T-cell (primary cell): ENCODE data around the gene TPD52L2. TPM values are rescaled to one million over a fixed set of nuclear protein-coding genes. Genes with fewer than 3 reads are reported as not detected.

ENCODE experiments used
- ATAC-seq, 4 experiments: fragments of 200-7000 bp in 3 of 4; fragments of 150-1000 bp in 1 of 4; cut with Tn5 transposase; replicated peaks in 1 of 4; 1 replicate in 3 of 4; 2 replicates in 1 of 4; pipeline ENCODE4 v1.10.0; 2021; ENCODE audit warnings: moderate library complexity in 3 of 4, mild to moderate bottlenecking in 2 of 4, moderate number of reproducible peaks in 1 of 4
- CTCF ChIA-PET, 2 donors: fragments of 300-600 bp; sonication (Branson Sonifier 250); formaldehyde crosslinking; loops; one replicate each; lab custom pipeline; 2022; ENCODE audit warnings: antibody characterized with exemption in 2 of 2; lab: Charles Lee
- POLR2A ChIA-PET, 2 donors: fragments of 300-600 bp; sonication (Branson Sonifier 250); formaldehyde crosslinking; loops; one replicate each; lab custom pipeline; 2022; ENCODE audit warnings: antibody characterized with exemption in 2 of 2; lab: Charles Lee
- DNase-seq, 35 experiments: peaks; one replicate each; pipeline versions ENCODE4 v3.0.0 to v3.0.0-alpha.2; 2013 to 2023
- H3K27ac ChIP-seq: one replicate; pipeline ENCODE4 v1.5.1; 2013; ENCODE audit warnings: low read length
- H3K27me3 ChIP-seq, 2 experiments: replicated peaks in 1 of 2; 1 replicate in 1 of 2; 2 replicates in 1 of 2; pipeline versions ENCODE4 v1.6.1 to v1.7.0; 2013; ENCODE audit warnings: low read length in 1 of 2, mixed read lengths in 1 of 2; ENCODE audit not compliant: control insufficient read depth in 2 of 2, insufficient read depth in 2 of 2; ENCODE audit errors: extremely low read depth in 1 of 2
- H3K36me3 ChIP-seq, 2 donors: 1 replicate in 1 of 2; 2 replicates in 1 of 2; pipeline versions ENCODE4 v1.6.1 to v1.7.0; 2013; ENCODE audit warnings: low read length in 1 of 2; ENCODE audit not compliant: control insufficient read depth in 2 of 2, insufficient read depth in 1 of 2; ENCODE audit errors: extremely low read depth in 1 of 2
- H3K4me1 ChIP-seq, 2 experiments: 1 replicate in 1 of 2; 2 replicates in 1 of 2; pipeline versions ENCODE4 v1.6.1 to v1.7.0; 2013; ENCODE audit warnings: low read length in 2 of 2, mixed read lengths in 1 of 2; ENCODE audit not compliant: insufficient read depth in 2 of 2, control insufficient read depth in 1 of 2; ENCODE audit errors: extremely low read depth in 1 of 2
- H3K4me3 ChIP-seq, 2 donors: 1 replicate in 1 of 2; 2 replicates in 1 of 2; pipeline versions ENCODE4 v1.5.1 to v1.7.0; 2013; ENCODE audit warnings: mild to moderate bottlenecking in 2 of 2, low read length in 1 of 2, moderate library complexity in 1 of 2; ENCODE audit not compliant: control insufficient read depth in 1 of 2; ENCODE audit errors: extremely low read depth in 1 of 2
- H3K9me3 ChIP-seq: 2 replicates; pipeline ENCODE4 v1.7.0; 2013
- H3K27ac Mint-ChIP-seq, 2 donors: one replicate each; pipeline ENCODE4 v1.8.0; 2020 to 2021; ENCODE audit warnings: mild to moderate bottlenecking in 2 of 2, mixed read lengths in 2 of 2
- H3K27me3 Mint-ChIP-seq, 2 donors: one replicate each; pipeline ENCODE4 v1.8.0; 2021 to 2022; ENCODE audit warnings: mixed read lengths in 2 of 2
- H3K36me3 Mint-ChIP-seq: one replicate; pipeline ENCODE4 v1.8.0; 2021; ENCODE audit warnings: mixed read lengths
- H3K4me1 Mint-ChIP-seq, 3 donors: one replicate each; pipeline ENCODE4 v1.8.0; 2020 to 2022; ENCODE audit warnings: mixed read lengths in 3 of 3, mild to moderate bottlenecking in 1 of 3
- H3K4me3 Mint-ChIP-seq, 3 donors: one replicate each; pipeline ENCODE4 v1.8.0; 2020 to 2022; ENCODE audit warnings: mild to moderate bottlenecking in 3 of 3, mixed read lengths in 3 of 3, moderate library complexity in 3 of 3
- H3K9me3 Mint-ChIP-seq, 3 donors: one replicate each; pipeline ENCODE4 v1.8.0; 2020 to 2022; ENCODE audit warnings: mixed read lengths in 3 of 3
- WGBS: methylation state at CpG from one replicate; pipeline ENCODE4 v1.1.5; 2013; ENCODE audit warnings: missing lambda C conversion rate; ENCODE audit not compliant: insufficient coverage; 5-methylcytosine and 5-hydroxymethylcytosine counted together
- total RNA-seq, 35 experiments: library from RNA in 6 of 35; stranded (reverse) in 6 of 35; fragments of 120-200 nt in 1 of 35; gene quantifications; one replicate each; pipeline versions ENCODE4 v1.2.1 to v1.2.4 and lab custom pipeline; 2013 to 2026

TPD52L2 gene
- total RNA-seq, 5 donors from 2014 or later (not counting 1 experiment from before 2014, with no cell fraction given), result 27.8 to 44.1 (median 39.3) TPM

- Histone ChIP-seq H3K27me3 (peaks cover 5 to 48% of the 10 kb centered on the region in 2 experiments), H3K4me3 (no peak overlapping the region), H3K36me3 (no peaks in the 10 kb centered on the region), H3K27ac (no peak overlapping the region), H3K4me1 (peaks cover 3 to 9% of the 10 kb centered on the region in 2 experiments), H3K9me3 (no peaks in the 10 kb centered on the region)
- no peaks in the 10 kb centered on the region for H3K36me3 Mint-ChIP-seq
- ChIA-PET POLR2A (no interaction called here), CTCF (no interaction called here)
- peak overlapping the region in 1 of 3 donors; percentile 58 for H3K4me3 Mint-ChIP-seq
- no peak overlapping the region for H3K27ac Mint-ChIP-seq
- no peaks in the 10 kb centered on the region for H3K9me3 Mint-ChIP-seq
- ATAC-seq (no peak), DNase-seq (no peak)
- peaks cover 9 to 28% of the 10 kb centered on the region in 2 donors for H3K27me3 Mint-ChIP-seq
- H3K4me1 Mint-ChIP-seq, result peaks cover 9 to 18% (median 11%) of the 10 kb centered on the region in 3 donors
- WGBS, result 90% methylated on average over 13 of the region's 20 CpGs
Observed at GRCh38 chr20:63833776-63834490, 31.1 kb upstream of the TPD52L2 start.

- no peak overlapping the region for H3K27ac Mint-ChIP-seq
- H3K4me3 Mint-ChIP-seq, result no peak overlapping the region
- Histone ChIP-seq H3K9me3 (no peaks in the 10 kb centered on the region), H3K27ac (no peak overlapping the region), H3K36me3 (no peaks in the 10 kb centered on the region), H3K4me1 (peaks cover under 1 to 7% of the 10 kb centered on the region in 2 experiments), H3K27me3 (peaks cover 0 to 42% of the 10 kb centered on the region in 2 experiments), H3K4me3 (no peak overlapping the region)
- H3K36me3 Mint-ChIP-seq, result no peaks in the 10 kb centered on the region
- 85% methylated on average over 5 of the region's 9 CpGs for WGBS
- POLR2A ChIA-PET, result no interaction called here
- ATAC-seq (no peak), DNase-seq (no peak)
- peaks cover 7 to 16% (median 8%) of the 10 kb centered on the region in 3 donors for H3K4me1 Mint-ChIP-seq
- CTCF ChIA-PET, result interaction anchor here in 1 of 2 donors (0.5 kb wide), 1 partner anchor 296 kb away, joined by 9 read pairs; no protein-coding TSS in a partner anchor
- no peaks in the 10 kb centered on the region for H3K9me3 Mint-ChIP-seq
- peaks cover 7 to 22% of the 10 kb centered on the region in 2 donors for H3K27me3 Mint-ChIP-seq
Observed at GRCh38 chr20:63834491-63834880, 30.6 kb upstream of the TPD52L2 start.

GRCh38 chr20:63835021-63835858 lies 29.8 kb upstream of the TPD52L2 start:
- Histone ChIP-seq H3K27ac (no peak overlapping the region), H3K36me3 (no peaks in the 10 kb centered on the region), H3K27me3 (peaks cover 0 to 36% of the 10 kb centered on the region in 2 experiments), H3K4me1 (no peaks in the 10 kb centered on the region), H3K4me3 (no peak overlapping the region), H3K9me3 (no peaks in the 10 kb centered on the region)
- 93% methylated on average over 12 of the region's 21 CpGs for WGBS
- ChIA-PET POLR2A (no interaction called here), CTCF (interaction anchor here in 1 of 2 donors (0.5 kb wide), 1 partner anchor 297 kb away, joined by 9 read pairs; no protein-coding TSS in a partner anchor)
- Mint-ChIP-seq H3K9me3 (no peaks in the 10 kb centered on the region), H3K4me3 (no peak overlapping the region), H3K27me3 (peaks cover 0 to 16% of the 10 kb centered on the region in 2 donors), H3K4me1 (peaks cover 0 to 8% (median 1%) of the 10 kb centered on the region in 3 donors), H3K36me3 (no peaks in the 10 kb centered on the region), H3K27ac (no peak overlapping the region)
- ATAC-seq, result no peak
- DNase-seq, result no peak

- Histone ChIP-seq H3K27ac (no peak overlapping the region), H3K27me3 (peaks cover 0 to 36% of the 10 kb centered on the region in 2 experiments), H3K9me3 (no peaks in the 10 kb centered on the region), H3K4me1 (no peaks in the 10 kb centered on the region), H3K4me3 (no peak overlapping the region), H3K36me3 (no peaks in the 10 kb centered on the region)
- Mint-ChIP-seq H3K4me3 (no peak overlapping the region), H3K4me1 (peaks cover 0 to 7% (median 1%) of the 10 kb centered on the region in 3 donors), H3K27ac (no peak overlapping the region), H3K27me3 (peaks cover 0 to 21% of the 10 kb centered on the region in 2 donors), H3K36me3 (no peaks in the 10 kb centered on the region), H3K9me3 (no peaks in the 10 kb centered on the region)
- ATAC-seq (no peak), DNase-seq (no peak)
- POLR2A ChIA-PET, result interaction anchor here in 1 of 2 donors (0.5 kb wide), 1 partner anchor 314 kb away, joined by 3 read pairs; no protein-coding TSS in a partner anchor
- 80% methylated on average over 21 of the region's 27 CpGs for WGBS
- CTCF ChIA-PET, result no interaction called here
Observed at GRCh38 chr20:63836458-63837344, 28.4 kb upstream of the TPD52L2 start.

DNA sequence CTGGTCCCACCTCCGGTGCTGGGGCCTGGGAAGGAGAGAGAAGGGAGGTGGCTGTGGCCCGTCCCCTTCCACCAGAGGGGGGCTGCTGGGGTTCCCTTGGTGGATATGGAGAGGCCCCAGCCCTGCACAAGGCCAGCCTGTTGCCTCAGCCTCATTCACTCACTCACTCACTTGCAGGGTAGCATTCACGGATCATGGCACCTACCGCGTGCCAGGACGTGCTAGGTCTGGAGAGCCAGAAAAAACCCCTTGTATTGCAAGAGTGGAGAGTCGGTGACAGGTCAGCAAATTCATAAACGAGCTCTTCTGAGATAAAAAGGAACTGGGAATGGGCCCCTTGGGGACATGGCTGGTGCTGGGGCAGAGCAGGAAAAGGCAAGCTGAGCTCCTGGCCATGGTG lies 27.6 kb upstream of the TPD52L2 start:
- H3K27ac Mint-ChIP-seq, result no peak overlapping the region
- Histone ChIP-seq H3K4me1 (peaks cover 0 to 5% of the 10 kb centered on the region in 2 experiments), H3K9me3 (no peaks in the 10 kb centered on the region), H3K27ac (no peak overlapping the region), H3K36me3 (no peaks in the 10 kb centered on the region), H3K4me3 (no peak overlapping the region), H3K27me3 (peaks cover 0 to 37% of the 10 kb centered on the region in 2 experiments)
- whole genome bisulfite sequencing, result 79% methylated on average over 5 of the region's 8 CpGs
- H3K4me3 Mint-ChIP-seq, result no peak overlapping the region
- H3K36me3 Mint-ChIP-seq, result no peaks in the 10 kb centered on the region
- no peak for DNase-seq
- CTCF ChIA-PET, result no interaction called here
- H3K9me3 Mint-ChIP-seq, result no peaks in the 10 kb centered on the region
- peaks cover 3 to 7% (median 5%) of the 10 kb centered on the region in 3 donors for H3K4me1 Mint-ChIP-seq
- POLR2A ChIA-PET, result no interaction called here
- peaks cover 6 to 25% of the 10 kb centered on the region in 2 donors for H3K27me3 Mint-ChIP-seq
- ATAC-seq, result no peak
